MG63 (cell line): ENCODE measurements around the gene PCDHA1. TPM values are rescaled to one million over a fixed set of nuclear protein-coding genes. Genes with fewer than 3 reads are reported as not detected.
"Not testable (repeated sequence)": the region's sequence is repeated elsewhere in the genome, so short reads cannot be mapped to it uniquely, and the experiment has no call there.

ENCODE experiments used
- DNase-seq: peaks from one replicate; pipeline ENCODE4 v3.0.0-alpha.2; 2020
- H3K27me3 ChIP-seq: fragments of 250-450 bp; sonication (Bioruptor Pico); 2 replicates; pipeline ENCODE4 v1.5.1; 2020; ENCODE audit warnings: mild to moderate bottlenecking, moderate library complexity
- H3K36me3 ChIP-seq: fragments of 250-450 bp; sonication (Bioruptor Pico); 2 replicates; pipeline ENCODE4 v1.5.1; 2020; ENCODE audit warnings: mild to moderate bottlenecking, moderate library complexity
- H3K4me3 ChIP-seq: fragments of 250-450 bp; sonication (Bioruptor Pico); 2 replicates; pipeline ENCODE4 v1.5.1; 2020; ENCODE audit warnings: mild to moderate bottlenecking, moderate library complexity
- H3K9me3 ChIP-seq: fragments of 250-450 bp; sonication (Bioruptor Pico); 2 replicates; pipeline ENCODE4 v1.5.1; 2020; ENCODE audit warnings: mild to moderate bottlenecking, moderate library complexity
- total RNA-seq: library from RNA; depleted of rRNA; stranded (reverse); fragments of >200 nt; shearing (Covaris generic); gene quantifications from 2 replicates; pipeline ENCODE4 v1.2.3, GENCODE V29; 2014; ENCODE audit warnings: low replicate concordance; rRNA removed

PCDHA1 gene
- 0.10 TPM in 1 of 2 replicates, not detected in the other for total RNA-seq

DNA sequence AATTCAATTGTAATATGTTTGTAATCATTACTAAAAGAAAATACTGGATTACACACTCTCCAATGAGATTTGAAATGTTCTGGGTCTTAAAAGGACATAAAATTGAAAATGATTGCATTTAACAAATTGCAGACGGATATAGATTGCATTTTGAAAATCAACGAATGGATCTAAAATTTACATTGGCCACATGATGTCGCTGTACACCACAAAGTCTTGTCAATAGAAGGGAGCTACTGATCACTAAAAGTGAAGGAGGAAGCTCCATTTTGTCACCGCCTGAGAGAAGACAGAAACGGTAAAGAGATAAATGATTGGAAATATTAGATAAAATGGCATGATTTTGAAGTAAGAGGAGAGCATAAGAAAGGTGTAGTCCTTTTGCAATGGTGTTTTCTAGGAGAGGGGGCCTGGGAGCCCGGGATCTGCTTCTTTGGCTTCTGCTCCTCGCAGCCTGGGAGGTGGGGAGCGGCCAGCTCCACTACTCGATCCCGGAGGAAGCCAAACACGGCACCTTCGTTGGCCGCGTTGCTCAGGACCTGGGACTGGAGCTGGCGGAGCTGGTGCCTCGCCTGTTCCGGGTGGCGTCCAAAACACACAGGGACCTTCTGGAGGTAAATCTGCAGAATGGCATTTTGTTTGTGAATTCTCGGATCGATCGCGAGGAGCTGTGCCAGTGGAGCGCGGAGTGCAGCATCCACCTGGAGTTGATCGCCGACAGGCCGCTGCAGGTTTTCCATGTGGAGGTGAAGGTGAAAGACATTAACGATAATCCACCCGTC, at the start of gene PCDHA1:
Gene PCDHA1 (plus strand): TSS at position 236 of the 782 bp plus-strand sequence.
- Histone ChIP-seq H3K36me3 (no peaks in the 10 kb centered on the region), H3K4me3 (no peak within 1 kb of the TSS), H3K27me3 (peaks cover 4% of the 10 kb centered on the region; the same call in 1 of the 2 replicates), H3K9me3 (peaks cover 11% of the 10 kb centered on the region)
- DNase-seq: no peak

DNA sequence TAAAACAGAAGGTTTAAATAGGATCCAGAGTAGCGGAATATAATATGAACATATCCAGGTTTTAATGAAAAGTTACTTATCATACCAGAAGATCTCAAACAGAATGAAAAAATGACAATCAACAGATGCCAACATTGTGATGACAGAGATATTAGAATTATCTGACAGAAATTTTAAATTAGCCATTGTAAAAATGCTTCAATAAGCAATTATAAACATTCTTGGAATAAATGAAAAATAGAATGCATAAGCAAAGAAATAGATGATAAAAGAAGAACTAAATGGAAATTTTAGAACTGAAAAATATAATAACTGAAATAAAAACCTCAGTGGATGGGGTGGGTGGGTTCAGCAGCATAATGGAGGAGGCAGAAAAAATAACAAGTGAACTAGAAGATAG, 48.5 kb upstream of the PCDHA1 start:
- no peaks in the 10 kb centered on the region for H3K9me3 ChIP-seq
- peaks cover 15% of the 10 kb centered on the region for H3K27me3 ChIP-seq

DNA sequence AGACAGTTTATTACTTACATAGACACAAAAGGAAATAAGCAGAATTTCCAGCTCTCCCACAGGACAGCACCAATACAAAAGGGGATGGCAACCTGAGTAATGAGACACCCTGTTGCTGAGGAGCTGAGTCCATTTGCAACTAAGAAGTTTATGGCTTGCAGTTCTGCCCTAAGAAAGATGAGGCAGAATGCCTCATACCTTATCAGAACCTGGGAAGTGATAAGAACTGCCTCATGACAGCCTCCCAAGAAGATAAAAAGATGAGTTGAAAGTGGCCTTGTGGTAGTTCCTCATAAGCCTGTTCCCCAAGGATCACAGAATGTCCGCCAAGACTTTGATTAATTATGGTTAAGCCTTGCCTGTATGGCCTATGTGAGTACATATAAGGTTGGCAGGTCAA, 44.0 kb upstream of the PCDHA1 start:
- H3K27me3 ChIP-seq: no peaks in the 10 kb centered on the region
- no peaks in the 10 kb centered on the region for H3K36me3 ChIP-seq
- H3K4me3 ChIP-seq: no peak overlapping the region
- no peak for DNase-seq
- peaks cover 3% of the 10 kb centered on the region for H3K9me3 ChIP-seq

More for the DNA sequence above, 48.5 kb upstream of the PCDHA1 start:
- no peaks in the 10 kb centered on the region for H3K36me3 ChIP-seq
- DNase-seq: no peak
- H3K4me3 ChIP-seq: no peak overlapping the region

- Histone ChIP-seq H3K36me3 (no peaks in the 10 kb centered on the region), H3K4me3 (no peak overlapping the region), H3K9me3 (peaks cover 18% of the 10 kb centered on the region), H3K27me3 (no peaks in the 10 kb centered on the region)
- no peak for DNase-seq
These were observed 32.4 kb upstream of the PCDHA1 start for GRCh38 chr5:140753561-140753960.

DNA sequence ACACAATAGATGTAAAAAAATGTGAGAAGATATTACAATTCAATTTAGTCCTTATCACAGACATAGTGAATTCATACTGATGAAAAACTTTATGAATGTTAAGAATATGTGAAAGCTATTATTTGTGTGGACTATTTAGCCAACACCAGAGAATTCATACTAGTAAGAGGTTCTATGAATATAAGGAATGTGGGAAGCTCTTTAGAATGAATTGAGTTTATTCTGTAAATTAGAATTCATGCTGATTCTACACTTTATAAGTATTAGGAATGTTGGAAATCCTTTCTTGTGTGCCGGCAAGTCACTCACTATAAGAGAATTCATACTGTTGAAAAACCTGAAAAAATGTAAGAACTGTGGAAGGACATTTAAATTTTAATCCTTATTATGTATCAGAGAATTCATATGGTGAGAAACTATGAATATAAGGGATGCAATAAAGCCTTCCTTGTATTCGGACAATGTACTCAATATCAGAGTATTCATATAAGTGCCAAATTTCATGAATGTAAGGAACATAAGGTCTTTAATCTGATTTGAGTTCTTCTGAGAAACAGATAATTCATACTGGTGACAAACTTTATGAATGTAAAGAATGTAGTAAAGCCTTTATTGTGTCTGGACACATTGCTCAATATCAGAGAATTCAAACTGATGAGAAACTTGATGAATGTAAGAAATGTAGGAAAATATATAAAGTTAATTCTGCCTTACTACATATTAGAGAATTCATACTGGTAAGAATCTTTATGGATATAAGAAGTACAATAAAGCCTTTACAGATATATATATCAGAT, 21.6 kb upstream of the PCDHA1 start:
- no peak for DNase-seq

DNA sequence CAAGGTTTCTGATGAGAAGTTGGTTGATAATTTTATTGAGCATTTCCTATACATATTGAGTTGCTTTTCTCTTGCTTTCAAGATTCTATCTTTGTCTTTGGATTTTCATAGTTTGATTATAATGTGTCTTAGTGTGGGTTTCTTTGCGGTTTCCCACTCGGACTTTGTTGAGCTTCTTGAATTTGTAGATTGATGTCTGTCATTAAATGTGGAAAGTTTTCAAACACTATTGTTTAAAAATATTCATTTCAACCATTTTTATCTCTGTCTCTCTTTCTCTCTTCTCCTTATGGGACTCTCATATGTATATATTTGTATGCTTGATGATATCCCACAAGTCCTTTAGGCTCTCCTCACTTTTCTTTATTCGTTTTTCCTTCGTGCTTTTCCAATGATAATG, 18.5 kb upstream of the PCDHA1 start:
- Histone ChIP-seq H3K4me3 (no peak overlapping the region), H3K36me3 (no peaks in the 10 kb centered on the region), H3K27me3 (no peaks in the 10 kb centered on the region), H3K9me3 (peaks cover 65% of the 10 kb centered on the region)
- DNase-seq: no peak

More for the DNA sequence above, 21.6 kb upstream of the PCDHA1 start:
- H3K27me3 ChIP-seq: no peaks in the 10 kb centered on the region
- peaks cover 58% of the 10 kb centered on the region for H3K9me3 ChIP-seq
- no peaks in the 10 kb centered on the region for H3K36me3 ChIP-seq
- H3K4me3 ChIP-seq: no peak overlapping the region

DNA sequence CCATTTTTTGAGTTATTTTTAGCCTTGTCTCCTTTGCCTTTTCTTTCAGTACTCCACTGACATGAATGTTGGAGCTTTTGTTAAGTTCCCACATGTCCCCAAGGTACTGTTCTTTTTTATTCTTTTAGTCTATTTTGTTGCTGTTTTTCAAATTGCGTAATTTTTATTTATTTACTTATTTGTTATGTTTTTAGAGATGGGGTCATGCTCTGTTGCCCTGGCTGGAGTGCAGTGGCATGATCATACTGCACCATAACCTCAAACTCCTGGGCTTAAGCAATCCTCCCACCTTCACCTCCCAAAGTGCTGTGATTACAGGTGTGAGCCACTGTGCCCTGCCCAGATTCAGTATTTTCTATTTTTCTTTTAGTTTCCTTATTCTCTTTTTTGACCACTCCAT, 5.4 kb upstream of the PCDHA1 start:
- no peaks in the 10 kb centered on the region for H3K27me3 ChIP-seq
- no peak overlapping the region for H3K4me3 ChIP-seq
- H3K9me3 ChIP-seq: peaks cover 12% of the 10 kb centered on the region
- DNase-seq: no peak
- H3K36me3 ChIP-seq: no peaks in the 10 kb centered on the region

GRCh38 chr5:140787422-140787821, 1.5 kb downstream of the PCDHA1 start:
- H3K9me3 ChIP-seq: peaks cover 11% of the 10 kb centered on the region
- not testable (repeated sequence) for H3K36me3 ChIP-seq, H3K4me3 ChIP-seq, H3K27me3 ChIP-seq, DNase-seq

DNA sequence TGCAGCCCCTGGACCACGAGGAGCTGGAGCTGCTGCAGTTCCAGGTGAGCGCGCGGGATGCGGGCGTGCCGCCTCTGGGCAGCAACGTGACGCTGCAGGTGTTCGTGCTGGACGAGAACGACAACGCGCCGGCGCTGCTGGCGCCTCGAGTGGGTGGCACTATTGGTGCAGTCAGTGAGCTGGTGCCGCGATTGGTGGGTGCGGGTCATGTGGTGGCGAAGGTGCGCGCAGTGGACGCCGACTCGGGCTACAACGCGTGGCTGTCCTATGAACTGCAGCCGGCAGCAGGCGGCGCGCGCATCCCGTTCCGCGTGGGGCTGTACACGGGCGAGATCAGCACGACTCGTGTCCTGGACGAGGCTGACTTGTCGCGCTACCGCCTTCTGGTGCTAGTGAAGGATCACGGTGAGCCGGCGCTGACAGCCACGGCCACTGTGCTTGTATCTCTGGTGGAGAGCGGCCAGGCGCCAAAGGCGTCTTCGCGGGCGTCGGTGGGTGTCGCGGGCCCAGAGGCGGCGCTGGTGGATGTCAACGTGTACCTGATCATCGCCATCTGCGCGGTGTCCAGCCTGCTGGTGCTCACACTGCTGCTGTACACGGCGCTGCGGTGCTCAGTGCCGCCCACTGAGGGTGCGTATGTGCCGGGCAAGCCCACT, 2.0 kb downstream of the PCDHA1 start:
- H3K9me3 ChIP-seq: peaks cover 11% of the 10 kb centered on the region
- not testable (repeated sequence) for DNase-seq, H3K4me3 ChIP-seq, H3K36me3 ChIP-seq, H3K27me3 ChIP-seq

DNA sequence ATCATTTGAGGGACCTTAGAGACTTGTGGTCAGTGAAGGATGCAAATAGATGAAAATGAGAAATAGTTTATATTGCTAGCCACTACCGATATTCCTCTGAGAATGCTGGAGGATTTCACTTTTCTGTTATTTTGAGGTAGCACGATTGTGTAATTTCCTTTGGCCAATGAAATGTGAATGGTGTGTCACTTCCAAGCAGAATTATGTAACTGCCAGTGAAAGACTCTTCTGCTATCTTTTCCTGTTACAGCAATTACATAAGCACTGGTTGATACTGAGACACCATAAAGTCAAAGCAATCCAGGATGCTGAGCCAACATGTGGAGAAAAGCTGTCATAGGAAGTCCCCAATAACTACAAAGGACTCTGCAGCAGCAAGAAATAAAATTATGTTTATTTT, 5.1 kb downstream of the PCDHA1 start:
- H3K9me3 ChIP-seq: peaks cover 14% of the 10 kb centered on the region
- H3K27me3 ChIP-seq: peaks cover 4% of the 10 kb centered on the region; the same call in 1 of the 2 replicates
- H3K4me3 ChIP-seq: no peak overlapping the region
- no peak for DNase-seq
- no peaks in the 10 kb centered on the region for H3K36me3 ChIP-seq

DNA sequence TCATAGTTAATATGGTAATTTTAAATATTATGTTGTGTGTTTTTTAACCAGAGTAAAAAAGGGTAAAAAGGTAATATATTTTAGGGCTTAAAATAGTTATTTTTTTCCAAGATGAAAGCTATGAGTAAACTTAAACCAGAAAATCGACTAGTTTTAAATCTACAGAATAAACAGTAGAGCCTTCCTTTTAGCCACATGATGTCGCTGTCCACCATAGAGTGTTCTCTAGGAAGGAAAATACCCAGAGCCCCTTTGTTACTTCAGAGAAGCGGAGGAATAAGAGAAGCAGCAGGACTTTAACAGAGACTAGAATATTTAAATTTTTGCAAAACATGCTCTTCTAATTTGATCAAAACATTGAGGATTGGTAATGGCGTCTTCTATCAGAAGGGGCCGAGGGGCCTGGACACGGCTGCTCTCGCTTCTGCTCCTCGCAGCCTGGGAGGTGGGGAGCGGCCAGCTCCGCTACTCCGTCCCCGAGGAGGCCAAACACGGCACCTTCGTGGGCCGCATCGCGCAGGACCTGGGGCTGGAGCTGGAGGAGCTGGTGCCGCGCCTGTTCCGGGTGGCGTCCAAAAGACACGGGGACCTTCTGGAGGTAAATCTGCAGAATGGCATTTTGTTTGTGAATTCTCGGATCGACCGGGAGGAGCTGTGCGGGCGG, 8.8 kb downstream of the PCDHA1 start, which contains the start of gene PCDHA2:
Gene PCDHA2 (plus strand): TSS at position 258 of the 664 bp plus-strand sequence.
- H3K27me3 ChIP-seq: no peaks in the 10 kb centered on the region
- peak within 1 kb of the TSS; percentile 35 for H3K4me3 ChIP-seq
- H3K9me3 ChIP-seq: peaks cover 9% of the 10 kb centered on the region
- DNase-seq: no peak
- no peaks in the 10 kb centered on the region for H3K36me3 ChIP-seq

DNA sequence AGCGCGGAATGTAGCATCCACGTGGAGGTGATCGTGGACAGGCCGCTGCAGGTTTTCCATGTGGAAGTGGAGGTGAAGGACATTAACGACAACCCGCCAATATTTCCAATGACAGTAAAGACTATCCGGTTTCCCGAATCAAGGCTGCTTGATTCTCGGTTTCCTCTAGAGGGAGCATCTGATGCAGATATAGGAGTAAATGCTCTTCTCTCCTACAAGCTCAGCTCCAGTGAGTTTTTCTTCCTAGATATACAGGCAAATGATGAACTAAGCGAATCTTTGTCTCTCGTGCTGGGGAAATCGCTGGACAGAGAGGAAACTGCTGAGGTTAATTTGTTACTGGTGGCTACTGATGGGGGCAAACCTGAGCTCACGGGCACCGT, 9.3 kb downstream of the PCDHA1 start:
- no peaks in the 10 kb centered on the region for H3K36me3 ChIP-seq
- H3K4me3 ChIP-seq: peak overlapping the region; percentile 35
- peaks cover 9% of the 10 kb centered on the region for H3K9me3 ChIP-seq
- no peaks in the 10 kb centered on the region for H3K27me3 ChIP-seq
- no peak for DNase-seq

DNA sequence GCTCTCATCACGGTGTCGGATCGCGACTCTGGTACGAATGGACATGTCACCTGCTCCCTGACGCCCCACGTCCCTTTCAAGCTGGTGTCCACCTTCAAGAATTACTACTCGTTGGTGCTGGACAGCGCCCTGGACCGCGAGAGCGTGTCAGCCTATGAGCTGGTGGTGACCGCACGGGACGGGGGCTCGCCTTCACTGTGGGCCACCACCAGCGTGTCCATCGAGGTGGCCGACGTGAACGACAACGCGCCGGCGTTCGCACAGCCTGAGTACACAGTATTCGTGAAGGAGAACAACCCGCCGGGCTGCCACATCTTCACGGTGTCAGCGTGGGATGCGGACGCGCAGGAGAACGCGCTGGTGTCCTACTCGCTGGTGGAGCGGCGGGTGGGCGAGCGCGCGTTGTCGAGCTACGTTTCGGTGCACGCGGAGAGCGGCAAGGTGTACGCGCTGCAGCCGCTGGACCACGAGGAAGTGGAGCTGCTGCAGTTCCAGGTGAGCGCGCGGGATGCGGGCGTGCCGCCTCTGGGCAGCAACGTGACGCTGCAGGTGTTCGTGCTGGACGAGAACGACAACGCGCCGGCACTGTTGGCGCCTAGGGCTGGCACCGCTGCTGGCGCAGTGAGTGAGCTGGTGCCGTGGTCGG, 10.3 kb downstream of the PCDHA1 start:
- not testable (repeated sequence) for H3K36me3 ChIP-seq, H3K4me3 ChIP-seq, H3K27me3 ChIP-seq, DNase-seq
- peaks cover 13% of the 10 kb centered on the region for H3K9me3 ChIP-seq

DNA sequence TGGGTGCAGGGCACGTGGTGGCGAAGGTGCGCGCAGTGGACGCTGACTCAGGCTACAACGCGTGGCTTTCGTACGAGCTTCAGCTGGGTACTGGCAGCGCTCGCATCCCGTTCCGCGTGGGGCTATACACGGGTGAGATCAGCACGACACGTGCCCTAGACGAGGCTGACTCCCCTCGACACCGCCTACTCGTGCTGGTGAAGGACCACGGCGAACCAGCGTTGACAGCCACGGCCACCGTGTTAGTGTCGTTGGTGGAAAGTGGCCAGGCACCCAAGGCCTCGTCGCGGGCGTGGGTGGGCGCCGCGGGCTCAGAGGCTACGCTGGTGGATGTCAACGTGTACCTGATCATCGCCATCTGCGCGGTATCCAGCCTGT, 10.8 kb downstream of the PCDHA1 start:
- Histone ChIP-seq H3K36me3 (no peaks in the 10 kb centered on the region), H3K4me3 (no peak overlapping the region), H3K9me3 (peaks cover 17% of the 10 kb centered on the region), H3K27me3 (no peaks in the 10 kb centered on the region)
- no peak for DNase-seq

DNA sequence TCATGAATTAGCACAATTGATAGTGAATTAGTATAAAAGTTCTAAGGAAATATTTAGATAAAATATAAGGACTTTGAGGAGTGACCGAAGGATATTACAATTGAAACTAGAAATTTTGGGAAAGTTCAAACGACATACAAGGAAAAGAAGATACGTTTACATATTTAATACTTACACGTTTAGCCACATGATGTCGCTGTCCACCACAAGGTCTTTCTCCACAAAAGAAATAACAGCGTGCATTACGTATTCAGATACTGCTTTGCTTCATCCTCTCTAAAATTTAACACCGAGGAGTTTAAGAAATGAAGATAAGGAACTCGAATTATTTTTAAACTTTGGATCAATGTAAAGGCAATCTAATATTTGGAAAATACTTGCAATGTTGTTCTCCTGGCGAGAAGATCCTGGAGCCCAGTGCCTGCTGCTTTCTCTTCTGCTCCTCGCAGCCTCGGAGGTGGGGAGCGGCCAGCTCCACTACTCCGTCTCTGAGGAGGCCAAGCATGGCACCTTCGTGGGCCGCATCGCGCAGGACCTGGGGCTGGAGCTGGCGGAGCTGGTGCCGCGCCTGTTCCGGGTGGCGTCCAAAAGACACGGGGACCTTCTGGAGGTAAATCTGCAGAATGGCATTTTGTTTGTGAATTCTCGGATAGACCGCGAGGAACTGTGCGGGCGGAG, 15.0 kb downstream of the PCDHA1 start, which contains the start of gene PCDHA3:
Gene PCDHA3 (plus strand): TSS at position 242 of the 678 bp plus-strand sequence.
- no peak for DNase-seq
- H3K4me3 ChIP-seq: peak within 1 kb of the TSS; percentile 16; the same call in 1 of the 2 replicates

GRCh38 chr5:140801494-140801841, 15.5 kb downstream of the PCDHA1 start:
- Histone ChIP-seq H3K36me3 (no peaks in the 10 kb centered on the region), H3K27me3 (no peaks in the 10 kb centered on the region), H3K4me3 (peak overlapping the region; percentile 16; the same call in 1 of the 2 replicates), H3K9me3 (peaks cover 8% of the 10 kb centered on the region)
- DNase-seq: no peak

More for the DNA sequence above, 15.0 kb downstream of the PCDHA1 start, which contains the start of gene PCDHA3:
- peaks cover 8% of the 10 kb centered on the region for H3K9me3 ChIP-seq
- no peaks in the 10 kb centered on the region for H3K27me3 ChIP-seq
- H3K36me3 ChIP-seq: no peaks in the 10 kb centered on the region
